Mesenchymal stem cell (in vitro differentiated cells and primary cell): Measurements from ENCODE around the gene MED4.

Source experiments
- DNase-seq: peaks from one replicate; pipeline ENCODE4 v3.0.0-alpha.2; 2013
- H2AFZ ChIP-seq: one replicate; pipeline ENCODE4 v1.6.1; 2013; ENCODE audit warnings: low read depth, mild to moderate bottlenecking, control low read depth, inconsistent platforms, low read length, moderate library complexity
- H2AK5ac ChIP-seq: 2 replicates; pipeline ENCODE4 v1.6.1; 2013; ENCODE audit warnings: low read length, moderate library complexity, mild to moderate bottlenecking, inconsistent platforms; ENCODE audit not compliant: severe bottlenecking
- H2BK120ac ChIP-seq: one replicate; pipeline ENCODE4 v1.6.1; 2013; ENCODE audit warnings: low read depth, mild to moderate bottlenecking, inconsistent platforms, low read length, moderate library complexity
- H2BK12ac ChIP-seq, 2 experiments: one replicate each; pipeline ENCODE4 v1.6.1; 2013; ENCODE audit warnings: inconsistent platforms in 2 of 2, low read length in 2 of 2, mild to moderate bottlenecking in 2 of 2, moderate library complexity in 2 of 2, control low read depth in 1 of 2
- H2BK15ac ChIP-seq: one replicate; pipeline ENCODE4 v1.6.1; 2013; ENCODE audit warnings: mild to moderate bottlenecking, low read depth, inconsistent platforms; ENCODE audit not compliant: poor library complexity, severe bottlenecking
- H2BK5ac ChIP-seq: 2 replicates; pipeline ENCODE4 v1.6.1; 2013; ENCODE audit warnings: low read depth, mild to moderate bottlenecking, low read length, control low read depth, inconsistent platforms; ENCODE audit not compliant: poor library complexity, severe bottlenecking
- H3K14ac ChIP-seq, 2 experiments: one replicate each; pipeline ENCODE4 v1.6.1; 2013; ENCODE audit warnings: inconsistent platforms in 2 of 2, low read length in 2 of 2, control low read depth in 1 of 2, mild to moderate bottlenecking in 1 of 2, moderate library complexity in 1 of 2
- H3K18ac ChIP-seq, 2 experiments: one replicate each; pipeline ENCODE4 v1.6.1; 2013; ENCODE audit warnings: inconsistent platforms in 2 of 2, low read length in 2 of 2, control low read depth in 1 of 2, low read depth in 1 of 2, mild to moderate bottlenecking in 1 of 2
- H3K23ac ChIP-seq, 2 experiments: one replicate each; pipeline ENCODE4 v1.6.1; 2013; ENCODE audit warnings: inconsistent platforms in 2 of 2, low read length in 2 of 2, mild to moderate bottlenecking in 2 of 2, moderate library complexity in 2 of 2, control low read depth in 1 of 2
- H3K27ac ChIP-seq: 2 replicates; pipeline ENCODE4 v1.5.1; 2013; ENCODE audit warnings: mild to moderate bottlenecking, moderate library complexity, low read length, control low read depth, inconsistent platforms; ENCODE audit not compliant: poor library complexity, severe bottlenecking
- H3K27me3 ChIP-seq, 2 experiments: 2 replicates each; pipeline versions ENCODE4 v1.6.1 to v1.7.0; 2013; ENCODE audit warnings: low read length in 2 of 2, mild to moderate bottlenecking in 2 of 2, moderate library complexity in 2 of 2, control low read depth in 1 of 2, inconsistent platforms in 1 of 2; ENCODE audit not compliant: control insufficient read depth in 1 of 2, insufficient read depth in 1 of 2
- H3K36me3 ChIP-seq, 2 experiments: 2 replicates each; pipeline versions ENCODE4 v1.6.1 to v1.7.0; 2013; ENCODE audit warnings: low read length in 2 of 2, control low read depth in 1 of 2, inconsistent platforms in 1 of 2, low read depth in 1 of 2, mild to moderate bottlenecking in 1 of 2; ENCODE audit not compliant: insufficient read depth in 2 of 2, control insufficient read depth in 1 of 2
- H3K4ac ChIP-seq, 2 experiments: one replicate each; pipeline ENCODE4 v1.6.1; 2013; ENCODE audit warnings: inconsistent platforms in 2 of 2, low read length in 2 of 2, mild to moderate bottlenecking in 2 of 2, moderate library complexity in 2 of 2, control low read depth in 1 of 2, low read depth in 1 of 2
- H3K4me1 ChIP-seq: 2 replicates; pipeline ENCODE4 v1.6.1; 2013; ENCODE audit warnings: low read depth, low read length, control low read depth; ENCODE audit not compliant: control insufficient read depth, insufficient read depth
- H3K4me2 ChIP-seq: 2 replicates; pipeline ENCODE4 v1.6.1; 2013; ENCODE audit warnings: low read length, mild to moderate bottlenecking, inconsistent platforms; ENCODE audit not compliant: poor library complexity, severe bottlenecking
- H3K4me3 ChIP-seq, 2 experiments: 2 replicates each; pipeline versions ENCODE4 v1.5.1 to v1.7.0; 2013; ENCODE audit warnings: low read length in 2 of 2, mild to moderate bottlenecking in 2 of 2, control low read depth in 1 of 2, low read depth in 1 of 2; ENCODE audit not compliant: insufficient read depth in 1 of 2
- H3K79me1 ChIP-seq: replicated peaks from 2 replicates; pipeline ENCODE4 v1.6.1; 2013; ENCODE audit warnings: mild to moderate bottlenecking, control low read depth, low read length, inconsistent platforms; ENCODE audit not compliant: poor library complexity, severe bottlenecking
- H3K9ac ChIP-seq: 2 replicates; pipeline ENCODE4 v1.7.0; 2013; ENCODE audit warnings: mild to moderate bottlenecking, low read length, moderate library complexity
- H3K9me3 ChIP-seq: 2 replicates; pipeline ENCODE4 v1.7.0; 2013; ENCODE audit warnings: mild to moderate bottlenecking, low read length; ENCODE audit not compliant: control insufficient read depth
- H4K8ac ChIP-seq: one replicate; pipeline ENCODE4 v1.6.1; 2013; ENCODE audit warnings: inconsistent platforms, mild to moderate bottlenecking, low read length, moderate library complexity
- H4K91ac ChIP-seq: one replicate; pipeline ENCODE4 v1.6.1; 2013; ENCODE audit warnings: mild to moderate bottlenecking, low read length, inconsistent platforms
- WGBS: methylation state at CpG from one replicate; pipeline ENCODE4 v1.1.7; 2013; ENCODE audit warnings: mixed read lengths; 5-methylcytosine and 5-hydroxymethylcytosine counted together

Gene MED4

DNA sequence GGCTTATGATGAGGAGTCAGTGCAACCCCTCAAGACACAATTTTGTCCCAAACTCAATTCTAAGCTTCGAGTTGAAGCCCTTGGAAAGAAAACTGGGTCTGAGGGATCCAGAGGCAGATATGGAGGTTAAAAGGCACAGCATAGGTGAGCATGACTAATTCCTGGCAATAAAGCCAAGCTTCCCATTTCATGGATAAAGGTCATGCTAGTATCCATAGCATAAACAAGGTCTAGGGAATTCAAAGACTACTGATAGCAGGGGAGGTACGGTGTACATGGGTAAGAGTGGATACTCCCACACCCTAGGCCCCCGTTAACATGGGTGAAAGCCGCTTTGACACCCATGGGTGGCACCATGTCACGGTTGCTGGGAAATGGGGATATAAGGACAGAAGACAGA is 24.0 kb downstream of the MED4 start:
- no peak overlapping the region for H3K4me2 ChIP-seq
- no peak overlapping the region for H3K27ac ChIP-seq
- no peak overlapping the region for H2BK12ac ChIP-seq
- H4K91ac ChIP-seq = no peak overlapping the region
- H2AK5ac ChIP-seq = no peak overlapping the region
- H3K79me1 ChIP-seq = peaks cover 25% of the 10 kb centered on the region
- WGBS = 90% methylated on average over 5 of the region's 5 CpGs
- H3K23ac ChIP-seq = no peak overlapping the region
- no peak overlapping the region for H2AFZ ChIP-seq
- peaks cover 89% of the 10 kb centered on the region for H3K9me3 ChIP-seq
- H2BK15ac ChIP-seq = no peak overlapping the region
- no peak overlapping the region for H3K18ac ChIP-seq
- H3K9ac ChIP-seq = no peak overlapping the region
- H3K14ac ChIP-seq = no peak overlapping the region
- H3K4ac ChIP-seq = no peak overlapping the region
- peaks cover 41 to 98% of the 10 kb centered on the region in 2 experiments for H3K36me3 ChIP-seq
- H4K8ac ChIP-seq = no peak overlapping the region
- H3K27me3 ChIP-seq = no peaks in the 10 kb centered on the region
- no peak overlapping the region for H2BK5ac ChIP-seq
- H2BK120ac ChIP-seq = no peak overlapping the region
- no peak for DNase-seq
- H3K4me3 ChIP-seq = peak overlapping the region in 1 of 2 experiments; percentile 30
- H3K4me1 ChIP-seq = no peaks in the 10 kb centered on the region

DNA sequence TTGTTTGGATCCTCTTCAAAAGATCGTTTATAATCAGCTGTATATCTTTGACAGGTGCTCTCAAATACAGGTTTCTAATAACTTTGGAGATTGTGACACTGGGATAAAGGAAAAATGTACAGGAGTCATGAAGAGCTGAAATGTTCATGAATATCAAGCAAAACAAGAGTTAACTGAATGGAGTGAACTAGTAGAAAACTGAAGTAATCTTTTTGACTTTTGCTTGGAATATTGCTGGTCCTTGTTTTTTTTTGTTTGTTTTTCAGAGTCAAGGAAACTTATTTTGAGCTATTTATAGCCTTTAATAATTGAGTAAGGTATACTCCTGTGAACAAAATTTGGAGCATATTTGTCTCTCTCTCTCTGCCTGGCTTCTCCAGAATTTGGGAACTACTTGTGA is 25.3 kb downstream of the MED4 start:
- H3K9me3 ChIP-seq = peaks cover 85% of the 10 kb centered on the region
- H3K14ac ChIP-seq = no peak overlapping the region
- no peak overlapping the region for H3K23ac ChIP-seq
- no peak overlapping the region for H3K27ac ChIP-seq
- no peak overlapping the region for H3K4ac ChIP-seq
- no peak overlapping the region for H4K8ac ChIP-seq
- H2AFZ ChIP-seq = no peak overlapping the region
- H3K9ac ChIP-seq = no peak overlapping the region
- peaks cover 38 to 100% of the 10 kb centered on the region in 2 experiments for H3K36me3 ChIP-seq
- peaks cover 25% of the 10 kb centered on the region for H3K79me1 ChIP-seq
- no peak overlapping the region for H4K91ac ChIP-seq
- no peaks in the 10 kb centered on the region for H3K27me3 ChIP-seq
- no peak overlapping the region for H2BK120ac ChIP-seq
- no peak overlapping the region for H2BK15ac ChIP-seq
- DNase-seq = no peak
- no peak overlapping the region for H3K4me2 ChIP-seq
- peak overlapping the region in 1 of 2 experiments; percentile 29 for H3K4me3 ChIP-seq
- H2BK12ac ChIP-seq = no peak overlapping the region
- no peak overlapping the region for H2AK5ac ChIP-seq
- no peaks in the 10 kb centered on the region for H3K4me1 ChIP-seq
- no peak overlapping the region for H3K18ac ChIP-seq
- 100% methylated on average over 1 of the region's 1 CpG for WGBS
- H2BK5ac ChIP-seq = no peak overlapping the region

DNA sequence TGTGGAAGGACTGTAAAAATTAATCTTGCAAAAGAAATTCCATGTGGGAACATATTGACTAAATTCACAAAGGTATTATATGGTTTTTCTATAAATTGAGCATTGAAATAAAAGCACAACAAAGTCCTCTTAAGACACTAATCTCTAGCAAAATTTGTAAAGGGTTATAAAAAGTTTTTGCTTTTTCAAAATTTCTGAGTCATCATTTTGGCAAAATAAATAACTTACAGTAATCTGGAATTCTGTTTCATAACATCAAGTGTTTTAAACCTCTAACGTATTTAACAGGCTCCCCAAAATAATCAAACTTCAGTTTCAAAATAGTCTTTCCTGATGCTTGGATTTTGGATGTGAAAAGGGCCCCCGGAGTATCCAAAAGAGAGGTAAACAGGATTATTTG is 26.0 kb downstream of the MED4 start:
- Histone ChIP-seq H2BK120ac (no peak overlapping the region), H3K14ac (no peak overlapping the region), H3K27ac (no peak overlapping the region), H4K91ac (no peak overlapping the region), H4K8ac (no peak overlapping the region), H3K4me2 (no peak overlapping the region), H2AFZ (no peak overlapping the region), H3K36me3 (peaks cover 35 to 98% of the 10 kb centered on the region in 2 experiments), H3K9ac (no peak overlapping the region), H3K18ac (no peak overlapping the region), H2BK15ac (no peak overlapping the region), H3K9me3 (peaks cover 82% of the 10 kb centered on the region), H2BK12ac (no peak overlapping the region), H3K79me1 (peaks cover 22% of the 10 kb centered on the region), H3K4ac (no peak overlapping the region), H3K23ac (no peak overlapping the region), H3K4me1 (no peaks in the 10 kb centered on the region), H3K27me3 (no peaks in the 10 kb centered on the region), H2AK5ac (no peak overlapping the region), H3K4me3 (peak overlapping the region in 1 of 2 experiments; percentile 19), H2BK5ac (no peak overlapping the region)
- DNase-seq = no peak
- no CpG with 5 or more reads among the region's 2 CpGs for WGBS

DNA sequence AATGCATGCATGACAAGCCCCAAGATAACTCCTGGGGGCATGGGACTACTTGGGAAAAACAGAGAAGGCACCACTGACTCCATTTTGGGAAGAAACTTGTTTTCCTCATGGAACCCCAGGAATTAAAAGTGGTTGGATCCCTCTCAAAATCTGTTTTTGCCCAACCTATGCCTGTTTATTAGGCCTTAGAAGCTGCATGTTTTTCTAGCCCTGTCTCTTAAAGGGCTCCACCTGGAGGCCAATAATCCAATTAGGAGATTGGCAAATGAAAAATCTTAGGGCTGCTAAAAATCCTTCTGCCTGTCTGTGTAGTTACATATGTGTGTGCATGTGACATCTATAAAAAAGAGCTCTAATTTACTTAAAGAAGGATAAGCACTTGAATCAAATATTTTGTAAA is 26.9 kb downstream of the MED4 start:
- H2BK120ac ChIP-seq = no peak overlapping the region
- peaks cover 72% of the 10 kb centered on the region for H3K9me3 ChIP-seq
- H3K23ac ChIP-seq = no peak overlapping the region
- peaks cover 31 to 89% of the 10 kb centered on the region in 2 experiments for H3K36me3 ChIP-seq
- no peaks in the 10 kb centered on the region for H3K27me3 ChIP-seq
- no peak overlapping the region for H3K14ac ChIP-seq
- H3K79me1 ChIP-seq = peaks cover 18% of the 10 kb centered on the region
- no peaks in the 10 kb centered on the region for H3K4me1 ChIP-seq
- no peak for DNase-seq
- H3K4me2 ChIP-seq = no peak overlapping the region
- H3K4ac ChIP-seq = no peak overlapping the region
- H4K8ac ChIP-seq = no peak overlapping the region
- no peak overlapping the region for H2BK12ac ChIP-seq
- no peak overlapping the region for H2AFZ ChIP-seq
- no peak overlapping the region for H3K18ac ChIP-seq
- no peak overlapping the region for H2AK5ac ChIP-seq
- H3K27ac ChIP-seq = no peak overlapping the region
- no peak overlapping the region for H2BK5ac ChIP-seq
- peak overlapping the region in 1 of 2 experiments; percentile 19 for H3K4me3 ChIP-seq
- H2BK15ac ChIP-seq = no peak overlapping the region
- H3K9ac ChIP-seq = no peak overlapping the region
- H4K91ac ChIP-seq = no peak overlapping the region
